NCI-H1092 treated with DMSO at 0.1 percent for 48 hours (cell line): Measurements from ENCODE around the gene ASB18.

Source experiments
- DNase-seq: peaks from one replicate; lab custom pipeline; 2025; lab: John Stamatoyannopoulos, UW

ASB18 gene

DNA sequence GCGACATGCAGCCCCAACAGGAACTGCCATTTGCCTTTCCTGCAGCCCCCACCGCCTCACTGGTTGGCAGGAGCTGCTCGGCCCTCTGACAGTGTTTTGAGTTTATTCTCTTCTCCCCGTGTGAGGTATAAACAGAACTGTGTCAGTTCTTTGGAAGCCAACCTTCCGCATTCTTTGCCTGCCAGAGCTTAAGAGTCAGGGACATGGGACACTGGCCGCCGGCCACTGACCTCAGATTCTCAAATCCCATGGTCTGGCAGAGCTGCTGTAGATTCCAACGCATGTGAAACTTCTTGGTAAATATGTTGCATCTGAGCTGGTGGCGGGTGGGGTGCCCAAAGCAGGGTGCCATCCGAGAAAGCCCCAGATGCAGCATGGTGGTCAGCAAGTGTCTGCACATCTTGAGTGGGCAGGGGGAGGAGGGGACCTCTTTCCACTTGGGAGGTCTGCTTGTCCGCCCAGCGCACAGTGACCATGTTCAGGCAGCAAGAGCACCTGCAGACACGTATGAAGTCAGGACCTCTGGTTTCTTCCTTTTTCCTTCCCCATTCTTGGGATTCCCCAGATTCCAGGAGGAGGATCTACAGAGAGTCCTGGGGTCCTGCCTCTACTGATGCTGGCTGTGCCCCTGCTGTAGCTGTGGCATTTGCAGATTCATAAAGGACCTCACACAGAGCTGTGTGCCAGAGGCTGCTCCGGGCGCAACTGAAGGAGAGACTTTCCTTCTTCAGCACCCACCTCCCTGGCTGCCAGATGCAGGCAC is 23.8 kb downstream of the ASB18 start:
- DNase-seq = no peak

GRCh38 chr2:236239276-236240065 is 24.7 kb downstream of the ASB18 start:
- DNase-seq = no peak

- DNase-seq = no peak
Measured at GRCh38 chr2:236238751-236239150, 25.5 kb downstream of the ASB18 start.

DNA sequence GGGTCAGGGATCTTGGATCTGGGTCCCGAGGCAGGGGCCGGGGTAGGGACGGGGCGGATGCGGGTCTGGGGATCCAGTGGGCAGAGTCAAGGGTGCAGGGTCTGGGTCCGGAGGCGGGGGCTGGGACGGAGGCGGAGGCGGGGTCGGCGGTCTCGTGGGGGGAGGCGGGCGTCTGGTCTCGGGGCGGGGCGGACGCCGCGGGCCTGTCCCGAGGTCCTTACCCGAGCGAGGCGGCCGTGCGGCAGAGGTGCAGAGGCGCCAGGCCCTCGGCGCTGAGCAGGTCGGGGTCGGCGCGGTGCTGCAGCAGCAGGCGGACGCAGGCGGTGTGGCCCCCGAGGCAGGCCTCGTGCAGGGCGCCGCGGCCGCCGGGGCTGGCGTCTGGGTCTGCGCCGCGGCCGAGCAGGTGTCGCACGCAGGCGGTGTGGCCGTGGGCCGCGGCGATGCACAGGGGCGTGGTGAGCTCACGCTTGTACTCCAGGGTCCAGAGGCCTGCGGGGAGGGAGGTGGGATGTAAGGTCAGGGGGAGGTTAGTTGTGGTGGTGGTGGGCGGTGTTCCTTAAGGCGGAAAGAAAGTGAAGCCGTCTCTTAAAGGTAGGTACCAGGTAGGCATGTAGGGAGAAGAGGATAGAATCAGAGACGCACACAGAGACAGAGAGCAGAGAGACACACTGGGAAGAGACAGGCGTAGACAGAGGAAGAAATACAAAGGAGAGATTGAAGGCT is 26.6 kb downstream of the ASB18 start:
- no peak for DNase-seq

GRCh38 chr2:236236559-236237452 is 27.4 kb downstream of the ASB18 start:
- no peak for DNase-seq

GRCh38 chr2:236229186-236229585 is 35.0 kb downstream of the ASB18 start:
- DNase-seq = no peak

- DNase-seq = no peak
Measured at GRCh38 chr2:236223675-236224074, 40.5 kb downstream of the ASB18 start.

DNA sequence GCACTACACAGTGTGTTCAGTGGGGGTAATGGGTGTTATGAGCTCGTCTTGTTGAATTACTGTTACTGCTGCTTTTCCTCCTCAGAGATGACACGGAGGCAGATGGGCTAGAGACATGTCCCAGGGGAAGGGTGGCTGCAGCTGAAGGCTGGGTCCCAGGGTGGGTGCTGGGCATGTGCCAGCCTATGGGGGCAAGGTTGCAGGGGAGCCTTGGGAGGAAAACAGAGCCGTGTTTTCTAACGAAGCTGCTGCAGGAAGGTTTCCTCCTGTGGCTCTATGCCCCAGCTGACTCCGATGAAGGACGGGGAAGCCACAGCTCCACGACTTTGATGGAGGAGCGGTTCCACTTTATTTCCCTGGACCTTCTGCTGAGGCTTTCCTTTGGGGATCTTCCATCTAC is 42.4 kb downstream of the ASB18 start:
- DNase-seq = no peak

DNA sequence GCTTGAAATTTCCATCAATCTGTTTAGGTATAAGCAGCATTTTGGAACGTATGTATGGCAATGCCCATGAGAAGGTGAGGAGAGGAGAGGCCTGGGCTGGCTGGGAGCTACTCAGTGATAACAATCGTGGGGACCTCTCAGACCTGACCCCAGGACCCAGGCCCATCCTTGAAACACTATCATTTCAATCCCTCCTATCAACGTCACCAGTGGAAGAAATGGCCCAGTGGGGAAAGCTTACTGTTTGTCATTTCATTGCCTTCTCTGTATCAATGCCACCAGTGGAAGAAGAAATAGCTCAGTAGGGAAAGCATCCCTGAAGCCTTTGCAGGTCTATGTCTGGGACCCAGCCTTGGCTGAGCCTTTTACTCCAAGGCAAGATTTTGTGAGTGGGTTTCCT is 44.8 kb downstream of the ASB18 start:
- DNase-seq = no peak

DNA sequence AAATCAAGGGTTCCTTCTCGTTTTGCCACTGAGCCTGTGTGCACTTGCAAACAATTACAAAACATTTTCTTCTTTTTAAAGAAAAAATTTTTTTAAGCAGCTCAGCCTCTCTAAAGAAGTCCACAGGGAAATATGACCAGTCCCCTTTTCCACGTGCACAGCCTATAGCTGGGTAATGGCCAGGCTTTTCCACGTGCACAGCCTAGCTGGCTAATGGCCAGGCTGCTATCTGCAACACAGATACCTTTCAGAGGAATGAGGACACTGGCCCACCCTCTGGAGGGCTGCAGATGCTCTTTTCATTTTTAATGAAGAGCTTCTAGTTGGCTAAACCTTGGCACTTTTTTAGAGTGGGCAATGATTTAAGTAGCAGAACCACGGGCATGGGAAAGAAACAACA is 46.3 kb downstream of the ASB18 start:
- peak; percentile 5 for DNase-seq

- DNase-seq = no peak
Measured at GRCh38 chr2:236216711-236217110, 47.5 kb downstream of the ASB18 start.

DNA sequence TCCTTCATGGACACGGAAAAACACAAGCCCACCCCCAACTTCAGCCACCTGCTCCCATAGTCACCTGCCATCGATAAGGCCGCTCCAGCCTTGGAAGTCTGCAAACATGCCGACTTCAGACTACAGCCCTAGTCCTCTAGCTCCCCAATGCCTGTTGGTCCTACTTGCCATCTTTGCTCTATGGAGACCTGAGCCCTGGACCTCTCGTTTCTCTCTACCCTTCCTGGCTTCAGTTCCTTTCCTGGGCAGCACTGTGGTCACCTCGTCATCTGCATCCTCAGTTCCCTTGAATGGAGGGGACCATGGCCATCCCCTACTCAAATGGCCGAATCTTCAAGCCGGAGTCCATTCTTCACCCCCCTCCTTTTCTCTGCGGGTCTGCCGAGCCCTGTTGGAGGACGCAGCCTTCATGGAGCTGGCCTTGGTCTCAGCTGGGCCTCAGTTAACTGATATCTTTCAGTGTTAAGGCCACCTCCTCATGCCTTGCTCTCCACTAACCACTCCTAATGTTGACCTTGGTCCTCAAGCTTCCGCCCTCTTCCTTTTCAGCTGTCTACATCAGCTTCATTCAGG is 48.4 kb downstream of the ASB18 start:
- no peak for DNase-seq

- no peak for DNase-seq
Measured at GRCh38 chr2:236215196-236215595, 49.0 kb downstream of the ASB18 start.

GRCh38 chr2:236214376-236214995 is 49.7 kb downstream of the ASB18 start:
- no peak for DNase-seq

DNA sequence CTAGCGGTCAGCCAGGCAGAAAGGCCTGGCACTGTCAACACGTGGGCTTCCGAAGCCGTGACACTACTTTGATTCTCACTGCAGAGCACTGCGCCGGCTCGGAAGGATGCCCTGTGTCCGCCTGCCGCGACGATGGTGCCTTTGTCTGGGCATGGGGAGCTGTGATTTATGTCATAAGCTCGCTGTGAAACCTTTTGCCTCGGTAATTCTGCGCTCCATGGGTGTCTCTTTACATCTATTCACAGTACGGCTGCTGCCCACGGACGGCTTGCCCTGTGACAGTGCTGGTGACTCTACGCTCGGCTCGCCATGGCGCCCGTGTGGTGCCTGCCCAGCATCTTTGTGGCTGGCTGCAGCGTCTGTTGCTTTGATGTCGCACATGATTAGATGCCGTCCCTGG is 52.9 kb downstream of the ASB18 start:
- DNase-seq = no peak

DNA sequence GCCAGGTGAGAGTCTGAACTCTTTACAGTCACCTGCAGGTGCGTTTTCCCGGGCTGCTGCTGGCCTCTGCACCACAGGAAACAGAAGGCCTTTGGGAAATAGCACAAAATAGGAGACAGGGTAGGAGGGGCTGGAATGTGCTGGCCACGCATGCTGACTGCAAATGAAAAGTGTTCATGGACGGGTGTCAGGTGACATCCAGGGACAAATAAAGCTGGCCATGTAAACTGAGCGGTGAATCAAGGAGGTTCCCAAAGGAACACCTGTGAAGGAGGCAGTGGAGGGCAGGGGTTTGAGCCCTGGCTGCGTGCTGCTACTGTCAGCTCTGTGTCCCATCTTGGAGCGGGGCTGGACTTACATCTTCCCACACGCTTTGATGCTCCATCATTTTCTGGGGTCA is 53.7 kb downstream of the ASB18 start:
- DNase-seq = no peak

- DNase-seq = no peak
Measured at GRCh38 chr2:236209996-236210395, 54.2 kb downstream of the ASB18 start.

DNA sequence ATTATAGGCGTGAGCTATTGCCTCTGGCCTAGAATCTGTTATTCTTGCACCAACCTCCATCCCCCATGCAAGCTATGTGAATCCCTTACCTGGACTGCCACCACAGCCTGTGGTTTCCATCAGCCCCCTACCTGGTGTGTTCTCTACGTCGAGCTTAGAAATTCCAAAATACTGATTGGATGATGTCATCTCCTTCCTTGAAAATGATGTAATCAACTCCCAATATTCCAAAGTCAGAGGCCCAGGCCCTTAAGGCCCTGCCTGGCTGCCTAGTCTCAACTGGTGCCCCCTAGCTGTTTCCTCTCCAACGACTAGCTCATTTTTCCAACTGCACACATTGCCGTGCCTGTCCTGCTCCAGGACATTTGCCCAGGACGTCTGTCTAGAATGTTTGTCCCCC is 54.7 kb downstream of the ASB18 start:
- DNase-seq = no peak

- DNase-seq = no peak
Measured at GRCh38 chr2:236208019-236208926, 55.9 kb downstream of the ASB18 start.

DNA sequence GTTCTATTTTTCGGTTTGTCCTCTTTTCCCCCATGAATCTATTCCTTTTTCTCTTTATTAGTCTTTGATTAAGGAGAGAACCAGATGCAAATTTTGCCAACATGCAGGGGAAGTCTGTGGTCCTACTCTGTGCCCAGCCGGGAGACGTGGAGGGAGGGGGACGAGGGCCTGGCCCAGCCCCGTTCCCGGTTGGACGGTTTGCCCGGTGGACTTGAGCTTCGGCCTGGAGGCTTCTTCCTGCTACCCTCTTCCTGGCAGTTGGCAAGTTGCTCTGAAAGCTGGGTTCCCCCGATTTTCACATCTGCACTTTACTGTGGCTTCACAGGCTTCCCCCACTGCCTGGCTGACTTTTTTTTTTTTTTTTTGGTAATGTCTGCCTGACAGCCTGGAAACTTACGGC is 56.7 kb downstream of the ASB18 start:
- DNase-seq = no peak
